H1 (cell line): ENCODE data around the gene BYSL. TPM values are rescaled to one million over a fixed set of nuclear protein-coding genes. Genes with fewer than 3 reads are reported as not detected.

Experiments used
- ASH2L ChIP-seq: fragments of 200-600, 300-600 bp; sonication (generic); IDR thresholded peaks from one replicate; pipeline ENCODE4 v1.7.1; 2017; ENCODE audit warnings: low read length
- ATF2 ChIP-seq: IDR thresholded peaks from 2 replicates; pipeline ENCODE4 v1.6.1; 2012; ENCODE audit warnings: low read length, inconsistent platforms
- BACH1 ChIP-seq: IDR thresholded peaks from 2 replicates; pipeline ENCODE4 v1.6.1; 2012; ENCODE audit warnings: low read length, improper control_type of control experiment
- BCL11A ChIP-seq, 2 experiments: IDR thresholded peaks; one replicate each; pipeline ENCODE4 v1.6.1; 2011; ENCODE audit warnings: low read depth in 2 of 2, low read length in 2 of 2, mild to moderate bottlenecking in 2 of 2
- GABPA ChIP-seq: IDR thresholded peaks from 2 replicates; pipeline ENCODE4 v1.6.1; 2011; ENCODE audit warnings: mild to moderate bottlenecking, low read length, moderate library complexity, borderline replicate concordance; ENCODE audit not compliant: insufficient read depth
- GTF2F1 ChIP-seq: IDR thresholded peaks from 2 replicates; pipeline ENCODE4 v1.6.1; 2012; ENCODE audit warnings: low read depth, low read length, improper control_type of control experiment, borderline replicate concordance
- MAFK ChIP-seq: IDR thresholded peaks from 2 replicates; pipeline ENCODE4 v1.6.1; 2012; ENCODE audit warnings: low read depth, mild to moderate bottlenecking, improper control_type of control experiment, low read length
- MAX ChIP-seq: IDR thresholded peaks from 2 replicates; pipeline ENCODE4 v1.6.1; 2012; ENCODE audit warnings: inconsistent platforms
- NANOG ChIP-seq: IDR thresholded peaks from 2 replicates; pipeline ENCODE4 v1.6.1; 2011; ENCODE audit warnings: low read length, low read depth, mild to moderate bottlenecking, inconsistent platforms; ENCODE audit not compliant: insufficient read depth, poor library complexity, severe bottlenecking
- POLR2A ChIP-seq, 2 experiments: IDR thresholded peaks; 1 replicate in 1 of 2; 2 replicates in 1 of 2; pipeline ENCODE4 v1.6.1; 2011; ENCODE audit warnings: low read depth in 2 of 2, low read length in 2 of 2, mild to moderate bottlenecking in 2 of 2; ENCODE audit errors: control extremely low read depth in 1 of 2
- RAD21 ChIP-seq, 2 experiments: IDR thresholded peaks in 1 of 2; conservative IDR thresholded peaks in 1 of 2; 2 replicates each; pipeline ENCODE4 v1.6.1; 2011; ENCODE audit warnings: low read depth in 2 of 2, low read length in 2 of 2, improper control_type of control experiment in 1 of 2, inconsistent platforms in 1 of 2, mild to moderate bottlenecking in 1 of 2, moderate library complexity in 1 of 2
- RBBP5 ChIP-seq: IDR thresholded peaks from 2 replicates; pipeline ENCODE4 v1.7.1; 2012; ENCODE audit warnings: low read depth, mild to moderate bottlenecking, inconsistent platforms, low read length, moderate library complexity, borderline replicate concordance
- RFX5 ChIP-seq: IDR thresholded peaks from 2 replicates; pipeline ENCODE4 v1.6.1; 2011; ENCODE audit warnings: low read depth, low read length, improper control_type of control experiment, borderline replicate concordance
- SP4 ChIP-seq: IDR thresholded peaks from 2 replicates; pipeline ENCODE4 v1.6.1; 2012; ENCODE audit warnings: low read length, inconsistent platforms
- SRF ChIP-seq: IDR thresholded peaks from 2 replicates; pipeline ENCODE4 v1.6.1; 2011; ENCODE audit warnings: mild to moderate bottlenecking, low read depth, low read length, moderate library complexity
- SUZ12 ChIP-seq: fragments of 200-600 bp; sonication (generic); IDR thresholded peaks from 2 replicates; pipeline ENCODE4 v1.6.1; 2012; ENCODE audit warnings: mild to moderate bottlenecking, inconsistent platforms, low read length, moderate library complexity, mixed read lengths
- TAF1 ChIP-seq: IDR thresholded peaks from 2 replicates; pipeline ENCODE4 v1.6.1; 2011; ENCODE audit warnings: mild to moderate bottlenecking, low read depth, low read length
- TAF7 ChIP-seq: optimal IDR thresholded peaks from 2 replicates; pipeline ENCODE3; 2011; ENCODE audit warnings: low read depth, mild to moderate bottlenecking, inconsistent platforms, low read length, moderate library complexity, borderline replicate concordance
- USF2 ChIP-seq: IDR thresholded peaks from 2 replicates; pipeline ENCODE4 v1.6.1; 2011; ENCODE audit warnings: low read length, improper control_type of control experiment
- polyA plus RNA-seq, 7 experiments: library from polyadenylated mRNA; depleted of rRNA in 3 of 7; stranded (reverse) in 5 of 7; unstranded in 2 of 7; fragments of >200 nt in 5 of 7; fragments of 200-250 nt in 2 of 7; gene quantifications; 1 replicate in 5 of 7; 2 replicates in 1 of 7; 4 replicates in 1 of 7; pipeline versions ENCODE4 v1.2.1 to v1.2.3, GENCODE V29; 2011 to 2013; ENCODE audit warnings: missing spikeins in 2 of 7, mixed read lengths in 2 of 7
- total RNA-seq: library from RNA; stranded (reverse); fragmentation: NEBNext Ultra II Directional; extraction: Animal tissue kit (Norgen Biotek cat#: 25700); gene quantifications from 2 replicates; pipeline ENCODE4 v1.2.1, GENCODE V29; 2021
- TF ChIP-seq, protein P1 (sequence below): IDR thresholded peaks from 2 replicates; pipeline ENCODE4 v1.6.1; 2012; ENCODE audit warnings: inconsistent platforms

BYSL gene
- total and polyA plus RNA-seq, 2 of the 8 experiments (the other 6 are each of a cell fraction or from before 2014, with no cell fraction given) = 37.3 to 49.2 TPM

GRCh38 chr6:41920921-41921711 is at the start of gene BYSL, which contains the start of gene MED20 (continued):
- TF ChIP-seq TAF7 = peak; percentile 82
- no peak for TF ChIP-seq BCL11A (IDR thresholded peaks at IDR 0.05; ENCODE audit: low read depth in 2 of 2, low read length in 2 of 2)
- TF ChIP-seq, protein P1, sequence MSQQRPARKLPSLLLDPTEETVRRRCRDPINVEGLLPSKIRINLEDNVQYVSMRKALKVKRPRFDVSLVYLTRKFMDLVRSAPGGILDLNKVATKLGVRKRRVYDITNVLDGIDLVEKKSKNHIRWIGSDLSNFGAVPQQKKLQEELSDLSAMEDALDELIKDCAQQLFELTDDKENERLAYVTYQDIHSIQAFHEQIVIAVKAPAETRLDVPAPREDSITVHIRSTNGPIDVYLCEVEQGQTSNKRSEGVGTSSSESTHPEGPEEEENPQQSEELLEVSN = peak; percentile 74; the same call in 1 of the 2 replicates
- TF ChIP-seq RBBP5 = peak; percentile 87; the same call in 1 of the 2 replicates
- TF ChIP-seq SRF = peak; percentile 78
- TF ChIP-seq TAF1 = peak; percentile 89
- peak; percentile 87 for TF ChIP-seq MAX
- peak; percentile 95 for TF ChIP-seq SP4
- no peak for TF ChIP-seq NANOG
- no peak for TF ChIP-seq MAFK
- peak; percentile 69; the same call in 1 of the 2 replicates for TF ChIP-seq GTF2F1
- TF ChIP-seq ATF2 = peak; percentile 94
- TF ChIP-seq RAD21 (IDR thresholded peaks at IDR 0.05 in 1 of 2, conservative IDR thresholded peaks at IDR 0.05 in 1 of 2; ENCODE audit: low read depth in 2 of 2, low read length in 2 of 2) = peak; percentile 4 to 33; a peak in 3 of 4 replicates
- no peak for TF ChIP-seq SUZ12
- peak; percentile 64 to 80; a peak in 2 of 3 replicates for TF ChIP-seq POLR2A (IDR thresholded peaks at IDR 0.05; ENCODE audit: control extremely low read depth in 1 of 2, low read depth in 2 of 2, low read length in 2 of 2)
- no peak for TF ChIP-seq BACH1
- peak; percentile 86 for TF ChIP-seq ASH2L
- no peak for TF ChIP-seq USF2
- peak; percentile 73; the same call in 1 of the 2 replicates for TF ChIP-seq GABPA
- no peak for TF ChIP-seq RFX5
